HG02852 (cell line): ENCODE measurements around the gene CAMTA2.

Source experiments
- ATAC-seq: cut with Tn5 transposase; IDR thresholded peaks from one replicate; pipeline ENCODE4 v1.9.1; 2021; ENCODE audit warnings: mild to moderate bottlenecking, moderate library complexity; ENCODE audit not compliant: unreplicated experiment

Gene CAMTA2

DNA sequence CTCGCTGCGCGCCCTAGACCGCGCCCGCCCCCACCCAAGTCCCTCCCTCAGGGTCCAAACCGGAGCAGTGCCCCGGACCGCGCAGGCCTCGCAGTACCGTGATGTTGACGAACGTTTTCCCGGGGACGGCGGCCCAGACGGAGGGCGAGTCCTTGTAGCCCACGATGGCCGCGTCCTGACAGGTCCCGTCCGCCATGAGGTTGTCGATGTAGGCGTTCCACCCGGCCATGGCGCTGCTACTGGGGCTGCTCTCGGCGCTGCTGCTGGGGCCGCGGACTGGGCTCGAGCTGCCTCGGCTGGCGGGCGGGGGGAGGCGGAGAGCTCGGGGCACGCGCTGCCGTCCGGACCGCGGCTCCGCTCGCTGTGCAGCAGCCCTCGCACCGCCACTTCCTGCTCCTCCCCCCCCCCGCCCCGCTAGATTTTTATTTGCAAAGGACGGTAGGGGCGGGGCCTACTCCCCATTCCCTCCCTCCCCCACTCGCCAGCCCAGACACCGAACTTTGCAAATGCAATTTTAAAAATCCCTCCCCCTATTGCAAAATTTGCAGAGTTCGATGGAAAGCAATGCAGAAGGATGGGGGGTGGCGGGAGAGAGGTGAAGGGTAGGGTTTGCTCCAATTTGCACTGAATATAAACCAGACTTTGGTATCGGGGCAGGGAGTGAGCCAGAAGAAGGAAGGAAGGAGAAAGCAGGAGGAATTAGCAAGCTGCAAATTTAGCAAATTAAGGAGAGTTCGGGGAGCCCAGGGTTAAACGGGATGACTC is 39.1 kb downstream of the CAMTA2 start, which contains the start of gene PFN1:
Gene PFN1 (minus strand): TSS at position 365 of the 765 bp plus-strand sequence. CDS start 136 bp downstream, at position 229.
- peak; percentile 16 for ATAC-seq

DNA sequence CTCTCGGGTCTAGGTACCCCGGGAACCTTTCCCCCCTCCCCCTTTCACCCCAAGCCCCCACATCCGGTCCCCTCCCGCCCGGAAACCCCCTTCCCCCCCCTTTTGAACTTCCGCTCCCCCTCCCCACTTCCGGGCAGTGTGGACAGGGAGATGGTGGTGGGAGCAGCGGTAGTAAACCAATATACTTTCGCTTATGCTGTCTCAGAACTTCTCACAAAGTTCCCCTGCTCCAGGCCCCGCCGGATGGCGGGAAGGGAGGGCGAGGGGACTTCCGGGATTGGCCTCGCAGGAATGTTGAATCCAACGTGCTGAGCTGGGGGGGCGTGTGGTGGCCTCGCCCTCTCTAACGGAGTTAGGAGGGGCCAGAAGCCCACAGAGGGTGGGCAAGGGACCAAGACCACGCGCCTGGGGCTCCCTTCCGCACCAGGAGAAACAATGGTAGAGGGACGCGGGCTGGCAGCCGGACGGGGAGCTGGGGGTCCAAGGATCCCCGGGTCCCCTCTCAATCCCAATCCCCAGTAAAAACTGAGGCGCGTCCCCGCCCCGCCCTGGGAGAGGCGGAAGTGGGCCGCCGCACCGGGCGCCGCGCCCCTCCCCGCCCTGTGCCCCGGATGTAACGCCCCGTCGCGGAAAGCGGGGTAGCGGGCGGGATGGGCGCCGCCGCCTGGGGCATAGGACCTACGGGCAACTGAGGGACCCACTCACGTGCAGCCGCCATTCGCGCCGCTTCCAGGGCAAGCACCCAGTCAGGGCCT is 39.9 kb downstream of the CAMTA2 start:
- no peak for ATAC-seq

DNA sequence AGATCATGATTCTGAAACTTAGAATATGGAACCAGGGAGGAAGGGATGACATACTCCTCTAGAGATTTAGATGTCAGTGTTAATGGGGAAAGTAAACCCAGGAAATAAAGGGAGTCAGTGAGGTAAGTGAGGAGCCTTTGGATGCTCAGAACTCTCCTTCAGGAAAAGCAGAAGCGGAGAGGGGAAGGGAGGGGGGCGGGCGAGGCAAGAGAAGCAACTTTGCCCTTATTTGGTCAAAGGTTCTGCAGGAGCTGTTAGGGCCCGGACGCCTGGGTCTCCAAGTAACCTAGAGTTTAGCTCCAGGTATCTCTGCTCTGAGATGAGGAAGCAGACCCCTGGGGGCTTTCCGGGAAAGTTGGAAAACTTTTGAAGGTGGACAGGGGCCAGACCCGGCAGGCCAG is 40.5 kb downstream of the CAMTA2 start:
- no peak for ATAC-seq

DNA sequence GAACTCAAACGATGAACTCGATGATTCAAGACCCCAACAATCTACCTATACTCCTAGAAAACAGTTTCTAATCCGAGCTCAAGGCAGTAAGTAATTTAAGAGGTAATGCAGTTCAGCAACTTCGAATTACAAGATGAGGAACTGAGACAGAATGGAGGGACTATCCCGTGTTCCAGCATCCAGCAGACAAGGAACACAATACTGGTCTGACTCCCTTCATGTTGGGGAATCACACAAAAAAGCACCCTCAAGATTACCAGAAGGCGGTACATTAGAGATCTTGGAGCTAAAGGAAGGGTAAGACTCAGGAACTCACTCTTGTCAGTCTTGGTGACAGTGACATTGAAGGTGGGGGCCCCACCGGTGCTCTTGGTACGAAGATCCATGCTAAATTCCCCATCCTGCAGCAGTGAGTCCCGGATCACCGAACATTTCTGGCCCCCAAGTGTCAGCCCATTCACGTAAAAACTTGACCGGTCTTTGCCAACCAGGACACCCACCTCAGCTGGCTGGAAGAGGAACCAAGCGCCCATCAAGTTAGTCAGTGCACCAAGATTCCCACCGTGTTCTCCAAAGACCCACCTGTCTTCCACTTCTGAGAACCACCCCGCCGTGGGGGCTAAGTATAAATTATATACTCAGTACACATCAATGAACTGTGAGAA is 41.0 kb downstream of the CAMTA2 start:
- no peak for ATAC-seq

DNA sequence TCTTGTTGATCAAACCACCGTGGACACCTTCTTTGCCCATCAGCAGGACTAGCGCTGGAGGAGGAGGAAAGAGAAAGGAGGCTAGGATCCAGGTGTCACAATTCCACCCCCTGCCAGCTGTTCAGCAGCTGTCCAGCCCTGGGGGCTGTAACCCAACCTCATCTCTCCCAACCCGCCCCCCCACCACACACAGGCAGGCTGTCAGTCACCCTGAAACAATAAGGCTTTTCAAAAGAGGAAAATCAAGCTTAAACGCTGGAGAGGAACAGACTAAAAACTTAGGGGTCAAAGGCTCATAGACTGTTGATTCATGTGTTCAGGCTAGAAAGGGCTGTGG is 41.6 kb downstream of the CAMTA2 start:
- ATAC-seq: no peak

DNA sequence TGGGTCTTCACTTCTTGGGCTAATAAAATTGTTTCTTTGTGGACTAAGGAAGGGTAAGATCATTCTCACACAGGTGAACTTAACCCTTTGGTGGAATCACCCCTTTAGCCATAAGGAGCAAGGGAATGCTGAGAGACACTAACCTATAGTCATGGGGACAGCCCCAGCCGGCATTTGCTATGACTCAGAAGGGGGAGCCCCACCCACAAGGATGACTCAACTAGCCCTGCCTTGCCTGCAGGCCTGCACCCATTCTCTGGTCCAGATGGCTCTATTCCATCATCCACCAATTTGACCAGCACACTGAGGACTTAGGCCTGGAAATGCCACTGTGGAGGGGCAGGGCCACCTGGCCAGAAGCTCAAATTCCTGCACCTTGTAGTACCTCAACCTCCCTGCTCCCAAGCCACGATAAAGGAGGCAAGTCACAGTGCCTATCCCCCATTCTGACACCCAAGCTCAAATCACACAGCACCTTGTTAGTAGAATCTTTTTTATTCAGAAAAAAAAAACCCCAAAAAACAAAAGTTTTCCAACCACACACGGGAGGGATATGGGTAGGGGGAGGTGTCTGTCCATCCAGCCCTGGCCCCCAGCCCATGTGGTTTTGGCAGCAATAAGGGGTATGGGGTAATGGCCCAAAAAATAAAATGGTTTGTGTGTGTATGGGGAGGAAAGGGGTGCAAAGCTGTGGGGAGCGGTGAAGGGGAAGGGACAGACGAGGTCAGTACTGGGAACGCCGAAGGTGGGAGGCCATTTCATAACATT is 42.1 kb downstream of the CAMTA2 start:
- peak; percentile 25 for ATAC-seq

DNA sequence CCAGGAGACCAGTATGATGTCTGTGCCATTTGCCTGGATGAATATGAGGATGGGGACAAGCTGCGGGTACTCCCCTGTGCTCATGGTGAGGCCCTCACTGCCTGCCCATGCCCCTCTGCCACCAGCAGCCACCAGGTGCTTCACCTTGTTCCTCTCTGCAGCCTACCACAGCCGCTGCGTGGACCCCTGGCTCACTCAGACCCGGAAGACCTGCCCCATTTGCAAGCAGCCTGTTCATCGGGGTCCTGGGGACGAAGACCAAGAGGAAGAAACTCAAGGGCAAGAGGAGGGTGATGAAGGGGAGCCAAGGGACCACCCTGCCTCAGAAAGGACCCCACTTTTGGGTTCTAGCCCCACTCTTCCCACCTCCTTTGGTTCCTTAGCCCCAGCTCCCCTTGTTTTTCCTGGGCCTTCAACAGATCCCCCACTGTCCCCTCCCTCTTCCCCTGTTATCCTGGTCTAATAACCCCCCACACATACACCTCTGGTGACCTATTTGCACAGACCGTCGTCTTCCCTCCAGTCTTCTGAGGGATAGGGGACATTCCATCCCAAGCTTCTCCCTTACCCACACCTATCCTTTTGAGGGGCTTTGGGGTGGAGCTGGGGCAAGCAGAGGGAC is 42.8 kb downstream of the CAMTA2 start:
- no peak for ATAC-seq

DNA sequence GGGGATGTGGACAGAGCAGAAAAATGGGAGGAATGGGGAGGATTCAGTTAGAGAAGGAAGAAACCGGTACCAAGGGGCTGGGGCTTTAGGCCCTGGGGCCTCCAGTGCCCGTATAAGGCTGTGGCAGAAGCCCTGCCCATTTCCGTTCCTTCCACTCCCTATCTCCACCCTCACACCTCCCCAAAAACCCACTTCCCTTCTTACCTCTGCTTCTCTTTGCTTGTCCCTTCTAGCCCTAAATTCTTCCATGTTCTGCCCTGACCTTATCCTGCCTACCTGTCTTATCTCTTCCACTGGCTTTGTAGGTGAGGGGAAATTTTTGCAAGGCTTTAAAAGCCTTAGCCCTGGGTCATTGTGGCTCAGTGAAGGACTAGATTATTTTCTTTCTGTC is 43.3 kb downstream of the CAMTA2 start:
- no peak for ATAC-seq

DNA sequence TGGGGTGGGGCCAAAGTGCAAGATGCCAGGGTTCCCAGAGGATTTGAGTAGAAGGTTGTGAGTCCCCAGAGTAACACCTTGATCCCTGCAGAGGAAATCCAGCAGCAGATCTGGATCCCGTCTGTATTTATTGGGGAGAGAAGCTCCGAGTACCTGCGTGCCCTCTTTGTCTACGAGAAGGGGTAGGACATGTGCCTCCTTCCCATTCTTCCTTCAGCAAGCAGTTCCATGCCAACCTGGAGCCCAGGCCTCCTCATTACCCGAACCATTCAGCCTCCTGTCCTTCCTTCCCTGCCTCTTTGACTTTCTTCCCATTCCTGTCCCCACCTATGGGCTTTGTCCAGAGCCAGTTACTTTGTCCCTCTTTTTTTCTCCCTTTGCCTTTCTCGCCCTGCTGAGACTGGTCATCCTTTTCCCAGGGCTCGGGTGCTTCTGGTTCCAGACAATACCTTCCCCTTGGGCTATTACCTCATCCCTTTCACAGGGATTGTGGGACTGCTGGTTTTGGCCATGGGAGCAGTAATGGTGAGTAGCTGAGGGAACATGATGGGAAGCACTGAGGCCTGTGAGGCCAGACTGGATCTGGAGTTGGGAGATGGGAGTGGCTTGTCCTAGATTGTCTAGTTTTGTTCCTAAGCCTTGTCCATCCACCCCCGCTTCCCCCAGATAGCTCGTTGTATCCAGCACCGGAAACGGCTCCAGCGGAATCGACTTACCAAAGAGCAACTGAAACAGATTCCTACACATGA is 44.5 kb downstream of the CAMTA2 start:
- ATAC-seq: no peak

DNA sequence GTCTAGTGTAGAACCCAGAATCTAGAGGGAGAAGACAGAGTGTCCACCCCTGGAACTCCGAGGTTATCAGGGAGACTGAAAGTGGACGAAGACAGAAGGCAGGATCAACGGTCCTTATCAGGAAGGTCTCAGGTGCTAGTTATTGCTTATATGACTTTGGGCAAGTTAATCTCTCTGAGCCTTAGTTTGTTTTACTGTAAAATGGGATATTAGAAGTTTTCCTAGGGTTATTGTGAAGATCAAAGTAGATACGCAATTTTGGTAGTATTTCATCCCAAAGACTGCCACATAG is 46.2 kb downstream of the CAMTA2 start:
- no peak for ATAC-seq

DNA sequence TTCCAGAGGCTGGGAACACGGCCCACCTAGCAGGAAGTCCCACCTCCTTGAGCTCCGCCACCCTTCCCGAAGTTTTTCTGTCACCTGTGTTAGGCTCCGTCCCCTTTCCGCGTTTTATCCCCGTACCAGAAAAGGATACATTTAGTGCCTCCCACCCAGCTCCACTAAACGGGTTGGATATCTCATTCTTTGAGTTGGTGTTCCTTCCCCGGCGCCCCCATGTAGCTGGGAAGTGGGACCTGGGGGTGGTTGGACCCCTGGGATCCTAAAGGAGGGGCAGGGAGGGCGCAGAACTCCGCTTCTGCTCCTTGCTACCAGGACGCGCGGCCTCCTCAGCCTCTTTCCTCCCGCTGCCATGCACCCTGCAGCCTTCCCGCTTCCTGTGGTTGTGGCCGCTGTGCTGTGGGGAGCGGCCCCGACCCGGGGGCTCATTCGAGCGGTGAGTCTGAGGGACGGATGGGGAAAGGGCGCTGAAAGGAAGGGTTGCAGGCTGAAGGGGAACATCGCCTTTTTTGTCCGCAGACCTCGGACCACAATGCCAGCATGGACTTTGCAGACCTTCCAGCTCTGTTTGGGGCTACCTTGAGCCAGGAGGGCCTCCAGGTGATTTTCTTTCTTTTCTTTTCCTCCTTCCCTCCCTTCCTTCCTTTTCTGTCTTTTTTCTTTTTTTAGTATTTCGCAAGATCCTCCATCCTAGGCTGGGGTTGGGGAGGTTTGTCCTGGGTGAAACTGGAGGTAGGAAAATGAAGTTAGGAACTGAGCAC is 46.7 kb downstream of the CAMTA2 start:
- ATAC-seq: no peak

DNA sequence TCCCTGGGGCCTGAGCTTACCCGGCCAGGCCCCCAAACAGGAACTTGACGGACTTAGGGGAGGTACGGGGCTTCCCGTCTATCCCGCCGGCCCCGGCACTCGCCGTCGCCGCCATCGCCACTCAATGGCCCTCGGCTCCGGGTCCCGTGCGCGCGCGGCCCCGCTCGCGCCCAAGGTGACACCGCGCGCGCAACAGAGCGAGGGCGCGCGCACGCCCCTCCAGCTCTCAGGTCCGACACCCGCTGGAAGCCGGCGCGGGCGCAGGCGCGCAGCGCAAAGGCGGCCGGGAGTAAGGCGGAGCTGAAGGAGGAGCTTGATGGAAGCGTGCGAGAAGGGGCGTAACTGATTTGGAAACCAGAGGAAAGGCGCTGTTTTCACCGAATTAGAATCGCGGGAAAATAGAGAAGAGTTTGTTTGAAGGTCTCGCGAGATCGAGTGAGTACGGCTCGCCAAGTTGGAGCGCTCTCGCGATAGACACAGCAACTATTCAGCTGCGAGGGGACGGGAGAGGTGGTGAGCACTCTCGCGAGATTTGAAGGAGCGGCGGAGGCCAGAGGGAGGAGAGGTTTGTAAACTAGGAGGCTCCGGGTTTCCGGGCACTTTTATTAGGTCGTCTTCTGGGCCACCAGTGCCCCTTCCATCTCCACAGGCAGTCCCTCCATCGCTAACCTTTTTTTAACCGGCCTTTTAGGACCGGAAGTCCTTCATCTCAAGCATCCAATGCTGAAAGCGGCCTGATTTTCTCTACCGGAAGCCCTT is 47.5 kb downstream of the CAMTA2 start, which contains the start of the genes RNF167 and SLC25A11:
Gene RNF167 (plus strand): TSS at position 473 of the 759 bp plus-strand sequence. CDS start 642 bp downstream, outside the sequence.
Gene SLC25A11 (minus strand): TSS at position 251 of the 759 bp plus-strand sequence. CDS start 136 bp downstream, at position 115.
- ATAC-seq: peak; percentile 65

DNA sequence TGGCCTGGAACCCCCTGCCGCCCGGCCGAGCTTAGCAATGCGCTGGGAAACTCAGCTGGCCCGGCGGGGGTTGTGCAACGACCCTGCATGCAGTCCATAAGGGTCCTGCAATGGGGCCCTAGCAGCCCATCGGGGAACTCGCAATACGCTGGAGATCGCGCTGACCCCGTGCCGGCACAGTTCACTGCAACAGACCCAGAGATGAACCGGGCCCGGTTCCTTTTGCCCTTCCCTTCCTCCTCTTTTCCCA is 48.0 kb downstream of the CAMTA2 start:
- ATAC-seq: peak; percentile 21

DNA sequence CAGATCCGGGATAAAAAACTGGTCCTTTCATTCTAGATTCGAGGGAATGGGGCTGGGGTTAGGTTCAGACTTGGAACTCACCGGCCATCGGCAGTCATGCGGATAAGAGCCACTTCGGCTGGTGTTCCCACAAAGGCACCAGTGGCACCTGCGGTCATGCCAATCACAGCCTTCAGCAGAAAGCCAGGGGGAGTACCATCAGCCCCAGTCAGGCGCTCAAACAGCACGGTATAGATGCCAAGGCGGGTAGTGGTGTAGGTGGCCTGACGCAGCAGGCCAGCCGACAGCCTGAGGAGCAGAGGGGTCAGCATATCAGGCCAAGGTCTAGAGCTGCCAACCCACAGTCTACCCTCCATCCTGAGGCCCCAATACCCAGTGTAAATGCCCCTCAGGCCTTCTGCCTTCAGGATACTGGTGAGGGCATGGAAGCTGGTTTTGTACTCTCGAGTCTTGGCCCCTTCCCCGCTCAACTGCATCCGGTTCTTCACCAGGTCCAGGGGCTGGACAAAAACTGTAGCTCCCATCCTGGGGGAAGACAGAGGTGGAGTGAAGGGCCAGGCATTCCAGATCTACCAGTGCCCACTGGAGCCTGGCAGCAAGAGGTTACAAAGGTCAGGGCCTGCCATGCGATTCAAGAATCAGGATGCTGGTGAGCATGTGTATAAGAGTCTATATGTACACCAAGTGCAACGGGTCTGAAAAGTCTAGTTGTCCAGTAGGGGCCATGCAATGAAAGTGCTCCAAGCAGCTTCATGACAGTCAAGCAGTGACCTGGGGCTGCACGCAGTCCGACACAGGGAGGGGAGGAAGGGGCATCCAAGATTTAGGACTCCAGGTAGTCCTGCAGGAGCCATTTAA is 48.6 kb downstream of the CAMTA2 start:
- no peak for ATAC-seq

DNA sequence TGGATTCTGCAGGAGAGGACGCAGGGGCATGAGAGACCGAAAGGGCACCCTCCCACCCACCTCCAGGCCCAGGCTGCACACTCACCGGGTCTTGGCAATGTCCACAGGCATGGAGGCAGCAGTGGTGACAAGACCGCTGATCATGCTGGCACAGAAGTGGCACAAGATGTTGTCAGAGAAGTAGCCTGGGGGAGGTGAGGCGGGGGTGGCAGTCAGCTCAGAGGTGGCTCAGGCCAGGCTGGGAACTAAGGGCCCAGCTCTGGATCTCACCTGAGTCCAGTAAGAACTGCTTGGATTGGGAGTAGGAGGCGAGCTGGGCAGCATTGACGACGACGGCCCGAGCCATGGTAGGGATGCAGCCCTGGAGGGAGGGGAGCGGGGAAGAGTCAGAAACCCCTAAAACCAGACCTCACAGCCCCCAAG is 49.4 kb downstream of the CAMTA2 start:
- no peak for ATAC-seq

DNA sequence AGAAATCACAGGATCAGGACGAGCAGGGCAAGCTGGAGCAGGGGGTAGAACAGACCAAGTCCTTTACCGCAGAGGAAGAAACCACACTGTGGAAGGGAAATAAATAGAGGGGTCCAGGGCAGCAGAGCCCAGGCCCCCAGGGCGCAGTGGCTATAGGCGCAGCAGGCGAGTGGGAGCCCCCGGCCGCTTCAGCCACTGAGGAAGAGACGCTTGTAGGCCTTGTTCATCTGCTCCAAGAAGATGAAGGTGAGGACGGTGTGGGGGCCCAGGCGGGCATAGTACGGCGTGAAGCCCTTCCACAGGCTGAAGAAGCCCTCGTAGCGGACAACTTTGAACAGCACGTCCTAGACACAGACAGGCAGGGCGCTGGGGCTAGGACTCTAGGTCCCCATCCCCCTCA is 49.9 kb downstream of the CAMTA2 start:
- no peak for ATAC-seq

DNA sequence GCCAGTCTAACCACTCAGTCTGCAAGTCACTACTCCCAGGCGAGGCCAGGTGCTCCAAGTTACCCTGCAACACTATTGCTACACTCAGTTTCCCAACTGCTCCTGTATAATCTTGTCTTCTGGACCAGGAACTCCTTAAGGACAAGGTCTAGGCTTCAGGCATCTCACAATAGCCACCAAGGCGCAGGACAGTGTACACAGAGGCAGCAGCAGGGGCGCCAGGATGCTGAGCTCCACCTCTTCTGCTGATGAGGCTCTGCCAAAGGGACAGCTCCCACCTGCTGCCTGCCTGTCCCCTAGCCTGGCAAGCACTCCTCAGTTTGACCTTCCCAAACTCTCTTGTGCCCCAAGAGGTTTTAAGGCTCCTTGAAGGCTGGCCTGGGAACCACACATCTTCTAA is 51.0 kb downstream of the CAMTA2 start:
- no peak for ATAC-seq

DNA sequence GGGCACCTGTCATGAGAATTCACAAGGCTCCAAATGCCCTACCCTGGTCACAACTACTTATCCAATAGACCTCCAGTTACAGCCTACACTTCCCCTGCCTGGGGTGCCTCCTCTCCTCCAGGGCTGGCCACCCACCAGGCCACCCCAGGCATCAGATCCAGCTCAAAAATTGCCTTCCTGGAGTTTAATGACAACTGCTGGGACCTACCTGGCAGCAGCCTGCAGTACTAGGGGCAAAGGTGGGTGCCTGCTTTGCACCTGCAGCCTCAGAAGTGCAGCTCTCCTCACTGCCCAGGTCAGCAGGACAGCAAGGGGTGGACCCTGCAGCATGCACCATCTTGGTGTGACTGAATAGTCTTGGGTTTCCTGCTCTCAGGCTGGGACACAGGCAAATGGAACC is 51.8 kb downstream of the CAMTA2 start:
- no peak for ATAC-seq
